Smooth muscle cell (in vitro differentiated cells): ENCODE results near the gene SLC15A1. TPM values are rescaled to one million over a fixed set of nuclear protein-coding genes. Genes with fewer than 3 reads are reported as not detected.

ENCODE experiments used
- DNase-seq: peaks from one replicate; lab custom pipeline; 2025; ENCODE audit not compliant: unreplicated experiment; lab: John Stamatoyannopoulos, UW
- H2AFZ ChIP-seq: fragments of 200-600 bp; sonication (generic); 2 replicates; pipeline ENCODE4 v1.6.0; 2016; ENCODE audit warnings: antibody characterized with exemption, low read depth, mild to moderate bottlenecking
- H3F3A ChIP-seq: fragments of 200-600 bp; sonication (generic); 2 replicates; pipeline ENCODE4 v1.6.0; 2017; ENCODE audit warnings: antibody characterized with exemption, low read depth
- H3K27ac ChIP-seq: fragments of 200-600 bp; sonication (generic); 2 replicates; pipeline ENCODE4 v1.5.1; 2016; ENCODE audit warnings: low read depth, mild to moderate bottlenecking
- H3K27me3 ChIP-seq: fragments of 200-600 bp; sonication (generic); 2 replicates; pipeline ENCODE4 v1.6.1; 2016; ENCODE audit warnings: low read depth, mild to moderate bottlenecking
- H3K36me3 ChIP-seq: fragments of 200-600 bp; sonication (generic); 2 replicates; pipeline ENCODE4 v1.5.1; 2016; ENCODE audit warnings: low read depth
- H3K4me1 ChIP-seq: fragments of 200-600 bp; sonication (generic); 2 replicates; pipeline ENCODE4 v1.5.1; 2016; ENCODE audit warnings: low read depth
- H3K4me2 ChIP-seq: fragments of 200-600 bp; sonication (generic); 2 replicates; pipeline ENCODE4 v1.6.0; 2016; ENCODE audit warnings: mild to moderate bottlenecking
- H3K4me3 ChIP-seq: fragments of 200-600 bp; sonication (generic); 2 replicates; pipeline ENCODE4 v1.5.1; 2016; ENCODE audit warnings: mild to moderate bottlenecking
- H3K79me2 ChIP-seq: fragments of 200-600 bp; sonication (generic); 2 replicates; pipeline ENCODE4 v1.6.0; 2016; ENCODE audit warnings: low read depth, mild to moderate bottlenecking
- H3K9ac ChIP-seq: fragments of 200-600 bp; sonication (generic); 2 replicates; pipeline ENCODE4 v1.6.0; 2016; ENCODE audit warnings: low read depth
- H3K9me3 ChIP-seq: fragments of 200-600 bp; sonication (generic); replicated peaks from 2 replicates; pipeline ENCODE4 v1.5.1; 2016; ENCODE audit warnings: low read depth
- H4K20me1 ChIP-seq: fragments of 200-600 bp; sonication (generic); 2 replicates; pipeline ENCODE4 v1.6.0; 2016; ENCODE audit warnings: low read depth
- CTCF ChIP-seq: fragments of 200-600 bp; sonication (generic); IDR thresholded peaks from 2 replicates; pipeline ENCODE4 v1.5.1; 2017; ENCODE audit warnings: borderline replicate concordance, mild to moderate bottlenecking, antibody characterized with exemption; ENCODE audit not compliant: insufficient read depth, poor library complexity, severe bottlenecking
- WGBS: methylation state at CpG from one replicate; pipeline ENCODE4 v1.1.7; 2016; ENCODE audit warnings: low lambda C conversion rate; 5-methylcytosine and 5-hydroxymethylcytosine counted together
- polyA plus RNA-seq: library from polyadenylated mRNA; unstranded; fragments of >200 nt; fragmentation: Nextera tagmentation; extraction: Ambion mirVana; gene quantifications from 2 replicates; pipeline ENCODE4 v1.2.1, GENCODE V29; 2016
- total RNA-seq: library from RNA; depleted of rRNA; stranded (reverse); fragments of >200 nt; gene quantifications from 2 replicates; pipeline ENCODE4 v1.2.3, GENCODE V29; 2014

Gene SLC15A1
- total and polyA plus RNA-seq, 2 experiments from 2014 or later, result 0.13 to 0.31 TPM

- Histone ChIP-seq H3K9me3 (no peaks in the 10 kb centered on the region), H3K9ac (no peak overlapping the region), H2AFZ (no peak overlapping the region), H3K4me2 (no peak overlapping the region), H4K20me1 (no peaks in the 10 kb centered on the region), H3K36me3 (no peaks in the 10 kb centered on the region), H3K79me2 (no peaks in the 10 kb centered on the region), H3K27ac (no peak overlapping the region), H3K4me1 (no peaks in the 10 kb centered on the region), H3K4me3 (no peak overlapping the region), H3F3A (no peaks in the 10 kb centered on the region), H3K27me3 (no peaks in the 10 kb centered on the region)
- no peak for DNase-seq
- 96% methylated on average over 5 of the region's 5 CpGs for WGBS
- TF ChIP-seq CTCF, result no peak
Observed at GRCh38 chr13:98742961-98743360, 9.5 kb downstream of the SLC15A1 start.

DNA sequence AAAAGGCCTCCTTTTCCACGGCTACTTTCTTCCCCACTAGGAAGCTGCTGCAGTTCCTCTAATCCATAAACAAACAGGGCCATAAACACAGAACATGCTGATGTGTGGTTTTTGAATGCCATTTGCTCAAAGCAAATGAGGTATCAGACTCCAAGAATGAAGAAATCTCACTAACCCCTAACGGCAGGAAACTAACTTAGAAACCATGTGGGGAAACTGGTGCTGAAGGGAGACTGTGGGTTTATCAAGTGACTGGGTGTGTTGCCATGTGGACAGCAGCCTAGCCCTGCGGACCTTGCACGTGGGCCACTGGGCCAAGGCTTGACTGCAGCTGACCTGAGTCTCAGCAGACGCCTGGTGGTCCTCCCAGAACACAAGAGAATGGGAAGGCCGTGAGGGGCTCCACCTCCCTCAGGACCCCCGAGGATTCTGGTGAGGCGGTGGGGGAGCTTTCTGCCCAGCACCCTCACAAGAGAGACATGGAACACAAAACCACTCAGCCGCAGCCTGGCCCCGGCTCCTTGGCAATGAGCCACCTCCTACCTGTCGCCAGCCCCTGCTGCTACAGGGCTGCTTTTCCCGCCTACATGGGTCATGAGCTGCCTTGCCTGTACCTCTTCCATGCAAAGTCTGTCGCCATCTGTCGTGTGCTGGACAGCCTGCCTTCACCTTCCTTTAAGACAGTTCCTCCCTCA, 10.6 kb downstream of the SLC15A1 start:
- Histone ChIP-seq H3K9me3 (no peaks in the 10 kb centered on the region), H3F3A (no peaks in the 10 kb centered on the region), H3K4me1 (no peaks in the 10 kb centered on the region), H3K79me2 (no peaks in the 10 kb centered on the region), H2AFZ (no peak overlapping the region), H3K36me3 (no peaks in the 10 kb centered on the region), H3K27me3 (no peaks in the 10 kb centered on the region), H3K9ac (no peak overlapping the region), H3K27ac (no peak overlapping the region), H3K4me3 (no peak overlapping the region), H4K20me1 (no peaks in the 10 kb centered on the region), H3K4me2 (no peak overlapping the region)
- no peak for TF ChIP-seq CTCF
- DNase-seq, result no peak
- WGBS, result 71% methylated on average over 13 of the region's 14 CpGs

GRCh38 chr13:98740131-98740530, 12.3 kb downstream of the SLC15A1 start:
- no peak overlapping the region for H3K9ac ChIP-seq
- WGBS, result 96% methylated on average over 8 of the region's 8 CpGs
- H3K4me2 ChIP-seq, result no peak overlapping the region
- no peaks in the 10 kb centered on the region for H3K4me1 ChIP-seq
- H3K4me3 ChIP-seq, result no peak overlapping the region
- H3K9me3 ChIP-seq, result no peaks in the 10 kb centered on the region
- H3F3A ChIP-seq, result no peaks in the 10 kb centered on the region
- H3K79me2 ChIP-seq, result no peaks in the 10 kb centered on the region
- no peaks in the 10 kb centered on the region for H3K27me3 ChIP-seq
- no peak overlapping the region for H2AFZ ChIP-seq
- no peaks in the 10 kb centered on the region for H3K36me3 ChIP-seq
- TF ChIP-seq CTCF, result no peak
- H4K20me1 ChIP-seq, result no peaks in the 10 kb centered on the region
- no peak for DNase-seq
- no peak overlapping the region for H3K27ac ChIP-seq

DNA sequence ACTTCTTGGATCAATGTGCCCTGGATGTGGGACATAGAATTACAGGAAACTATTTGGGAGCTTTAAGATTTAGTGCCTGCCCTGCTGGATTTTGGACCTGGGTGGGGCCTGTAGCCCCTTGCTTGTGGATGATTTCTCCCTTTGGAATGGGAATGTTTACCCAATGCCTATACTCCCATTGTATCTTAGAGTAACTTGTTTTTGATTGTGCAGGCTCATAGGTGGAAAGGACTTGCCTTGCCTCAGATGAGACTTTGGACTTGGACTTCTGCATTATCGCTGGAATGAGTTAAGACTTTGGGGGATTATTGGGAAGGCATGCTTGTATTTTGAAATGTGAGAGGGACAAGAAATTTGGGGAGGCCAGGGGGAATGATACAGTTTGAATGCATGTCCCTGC, 13.5 kb downstream of the SLC15A1 start:
- H3K4me2 ChIP-seq, result no peak overlapping the region

More for the DNA sequence above, 13.5 kb downstream of the SLC15A1 start:
- Histone ChIP-seq H3K9ac (no peak overlapping the region), H3K4me3 (no peak overlapping the region), H3K4me1 (no peaks in the 10 kb centered on the region), H3K27ac (no peak overlapping the region), H4K20me1 (no peaks in the 10 kb centered on the region), H3K27me3 (no peaks in the 10 kb centered on the region), H3F3A (no peaks in the 10 kb centered on the region), H2AFZ (no peak overlapping the region), H3K79me2 (no peaks in the 10 kb centered on the region), H3K36me3 (no peaks in the 10 kb centered on the region), H3K9me3 (no peaks in the 10 kb centered on the region)
- WGBS, result 96% methylated on average over 1 of the region's 1 CpG
- no peak for DNase-seq
- no peak for TF ChIP-seq CTCF
